ENCODE results near the gene SEMA6B. TPM values are rescaled to one million over a fixed set of nuclear protein-coding genes. Genes with fewer than 3 reads are reported as not detected.

Gene SEMA6B
- total and polyA plus RNA-seq, 10 donors: 5.5 to 85.0 (median 46.5) TPM

- TF ChIP-seq POLR2A (IDR thresholded peaks at IDR 0.05) (no peak), POLR2AphosphoS5 (IDR thresholded peaks at IDR 0.05) (no peak), CTCF (IDR thresholded peaks at IDR 0.05 in 8 of 11, conservative IDR thresholded peaks at IDR 0.05 in 3 of 11) (no peak)
- Histone ChIP-seq H3K27ac (no peak overlapping the region), H3K4me3 (no peak overlapping the region), H3K27me3 (replicated peaks in 1 of 7) (peaks cover 0 to 42% (median 0%) of the 10 kb centered on the region in 7 donors), H3K9me3 (no peaks in the 10 kb centered on the region), H3K4me1 (no peaks in the 10 kb centered on the region), H3K36me3 (no peaks in the 10 kb centered on the region)
- intact Hi-C loops (cut with DNase I; ENCODE audit: low total_unique reads): no loop called here
- 88 to 97% (median 92%) methylated on average over 5 of the region's 5 CpGs for WGBS, 5 donors
- no peak for DNase-seq
Observed at GRCh38 chr19:4515732-4516131, 43.8 kb downstream of the SEMA6B start.

- 89 to 93% (median 90%) methylated on average over 14 to 17 of the region's 17 CpGs for WGBS, 5 donors
- H3K4me3 ChIP-seq: no peak overlapping the region
- peaks cover 0 to 6% (median 0%) of the 10 kb centered on the region in 6 donors for H3K36me3 ChIP-seq
- TF ChIP-seq POLR2A (IDR thresholded peaks at IDR 0.05): no peak
- TF ChIP-seq POLR2AphosphoS5 (IDR thresholded peaks at IDR 0.05): no peak
- TF ChIP-seq CTCF (IDR thresholded peaks at IDR 0.05 in 8 of 11, conservative IDR thresholded peaks at IDR 0.05 in 3 of 11): no peak
- intact Hi-C loops (cut with DNase I; ENCODE audit: low total_unique reads): no loop called here
- no peaks in the 10 kb centered on the region for H3K4me1 ChIP-seq
- H3K27ac ChIP-seq: no peak overlapping the region
- H3K9me3 ChIP-seq: no peaks in the 10 kb centered on the region
- peaks cover 0 to 28% (median 0%) of the 10 kb centered on the region in 7 donors for H3K27me3 ChIP-seq (replicated peaks in 1 of 7)
- DNase-seq: no peak
Observed at GRCh38 chr19:4513248-4513647, 46.2 kb downstream of the SEMA6B start.

GRCh38 chr19:4512070-4512469 is 47.4 kb downstream of the SEMA6B start:
- Histone ChIP-seq H3K27ac (no peak overlapping the region), H3K9me3 (no peaks in the 10 kb centered on the region), H3K4me1 (peaks cover 0 to 2% (median 0%) of the 10 kb centered on the region in 6 donors), H3K4me3 (no peak overlapping the region), H3K36me3 (peaks cover 0 to 15% (median 0%) of the 10 kb centered on the region in 6 donors), H3K27me3 (replicated peaks in 1 of 7) (peaks cover 0 to 16% (median 0%) of the 10 kb centered on the region in 7 donors)
- TF ChIP-seq POLR2AphosphoS5 (IDR thresholded peaks at IDR 0.05) (no peak), POLR2A (IDR thresholded peaks at IDR 0.05) (no peak), CTCF (IDR thresholded peaks at IDR 0.05 in 8 of 11, conservative IDR thresholded peaks at IDR 0.05 in 3 of 11) (no peak)
- intact Hi-C loops (cut with DNase I; ENCODE audit: low total_unique reads): no loop called here
- WGBS, 5 donors: 85 to 91% (median 87%) methylated on average over 16 to 17 of the region's 17 CpGs
- no peak for DNase-seq

GRCh38 chr19:4511300-4512054 is 48.0 kb downstream of the SEMA6B start:
- peaks cover 0 to 8% (median 0%) of the 10 kb centered on the region in 6 donors for H3K4me1 ChIP-seq
- no peak overlapping the region for H3K4me3 ChIP-seq
- intact Hi-C loops (cut with DNase I; ENCODE audit: low total_unique reads): no loop called here
- peaks cover 0 to 21% (median 0%) of the 10 kb centered on the region in 6 donors for H3K36me3 ChIP-seq
- no peak for TF ChIP-seq POLR2A (IDR thresholded peaks at IDR 0.05)
- no peak for TF ChIP-seq CTCF (IDR thresholded peaks at IDR 0.05 in 8 of 11, conservative IDR thresholded peaks at IDR 0.05 in 3 of 11)
- no peak for TF ChIP-seq POLR2AphosphoS5 (IDR thresholded peaks at IDR 0.05)
- WGBS, 5 donors: 84 to 90% (median 87%) methylated on average over 27 of the region's 27 CpGs
- no peak overlapping the region for H3K27ac ChIP-seq
- peaks cover 0 to 10% (median 0%) of the 10 kb centered on the region in 7 donors for H3K27me3 ChIP-seq (replicated peaks in 1 of 7)
- H3K9me3 ChIP-seq: no peaks in the 10 kb centered on the region
- no peak for DNase-seq

Measured in spleen (tissue), 11 donors.